HCT116 (cell line): ENCODE measurements around the gene CLEC2B. TPM values are rescaled to one million over a fixed set of nuclear protein-coding genes. Genes with fewer than 3 reads are reported as not detected.

ENCODE experiments used
- ATAC-seq: fragments of 200-7000 bp; cut with Tn5 transposase; 2 replicates; pipeline ENCODE4 v1.9.1; 2020; ENCODE audit warnings: mild to moderate bottlenecking, moderate library complexity
- BruUV-seq: library from RNA; stranded (reverse); fragments of 400-500 nt; replicated peaks from 2 replicates; lab custom pipeline; 2021; lab: Mats Ljungman, UMichigan
- CTCF ChIA-PET: fragments of 300-600 bp; sonication (Branson Sonifier 250); formaldehyde crosslinking; loops from one replicate; lab custom pipeline; 2021; ENCODE audit warnings: antibody characterized with exemption; lab: Charles Lee
- POLR2A ChIA-PET: fragments of 300-600, 350-600 bp; sonication (Branson Sonifier 250); formaldehyde crosslinking; loops from one replicate; lab custom pipeline; 2021; ENCODE audit warnings: antibody characterized with exemption; lab: Charles Lee
- RAD21 ChIA-PET, 2 experiments: fragments of 300-600 bp; sonication (Branson Sonifier 250); formaldehyde crosslinking; loops; one replicate each; lab custom pipeline; 2023; ENCODE audit warnings: low total read pairs in 2 of 2; ENCODE audit not compliant: uncharacterized antibody in 2 of 2, unreplicated experiment in 2 of 2, low non-redundant PET in 1 of 2; lab: Charles Lee
- DNase-seq: peaks from one replicate; pipeline ENCODE4 v3.0.0-alpha.2; 2010; ENCODE audit warnings: low read depth, low spot score
- H2AFZ ChIP-seq: fragments of 200-600 bp; shearing (Covaris generic), sonication (generic); 2 replicates; pipeline ENCODE4 v1.6.1; 2017; ENCODE audit warnings: low read depth, mixed run types, mixed read lengths, antibody characterized with exemption, low read length; ENCODE audit not compliant: poor library complexity, severe bottlenecking
- H3K27ac ChIP-seq: 2 replicates; pipeline ENCODE4 v1.5.1; 2012; ENCODE audit warnings: low read depth, low read length
- H3K27me3 ChIP-seq: fragments of 200-600 bp; sonication (generic); 2 replicates; pipeline ENCODE4 v1.6.1; 2016; ENCODE audit warnings: mixed run types, low read length, mixed read lengths; ENCODE audit not compliant: insufficient read depth
- H3K36me3 ChIP-seq, 2 experiments: fragments of 200-500 bp in 1 of 2; fragments of 200-600 bp in 1 of 2; sonication (Bioruptor generic) in 1 of 2; sonication (generic) in 1 of 2; 2 replicates each; pipeline versions ENCODE4 v1.5.1 to v1.6.1; 2014 to 2016; ENCODE audit warnings: low read length in 2 of 2, inconsistent platforms in 1 of 2, mixed read lengths in 1 of 2, mixed run types in 1 of 2; ENCODE audit not compliant: insufficient read depth in 2 of 2, control insufficient read depth in 1 of 2
- H3K4me1 ChIP-seq, 2 experiments: fragments of 200-600 bp in 1 of 2; sonication (generic) in 1 of 2; 2 replicates each; pipeline versions ENCODE4 v1.5.1 to v1.6.1; 2012 to 2017; ENCODE audit warnings: low read length in 2 of 2, inconsistent platforms in 1 of 2, mild to moderate bottlenecking in 1 of 2, mixed read lengths in 1 of 2, mixed run types in 1 of 2, moderate library complexity in 1 of 2; ENCODE audit not compliant: insufficient read depth in 2 of 2, control insufficient read depth in 1 of 2
- H3K4me2 ChIP-seq: fragments of 200-600 bp; sonication (generic); 2 replicates; pipeline ENCODE4 v1.6.1; 2017; ENCODE audit warnings: mixed run types, low read length, mixed read lengths
- H3K4me3 ChIP-seq, 2 experiments: fragments of 200-600 bp in 1 of 2; sonication (generic) in 1 of 2; replicated peaks in 1 of 2; 2 replicates each; pipeline ENCODE4 v1.5.1; 2011 to 2016; ENCODE audit warnings: low read length in 2 of 2, control low read depth in 1 of 2, low read depth in 1 of 2, mild to moderate bottlenecking in 1 of 2, mixed read lengths in 1 of 2, mixed run types in 1 of 2
- H3K79me2 ChIP-seq: fragments of 200-600 bp; sonication (generic); 2 replicates; pipeline ENCODE4 v1.6.1; 2017; ENCODE audit warnings: mild to moderate bottlenecking, mixed run types, low read length, moderate library complexity, mixed read lengths; ENCODE audit not compliant: insufficient read depth
- H3K9ac ChIP-seq: fragments of 200-600 bp; sonication (generic); 2 replicates; pipeline ENCODE4 v1.6.1; 2016; ENCODE audit warnings: low read length, mixed read lengths
- H3K9me2 ChIP-seq: fragments of 200-600 bp; sonication (generic), shearing (Covaris generic); 2 replicates; pipeline ENCODE4 v1.6.1; 2017; ENCODE audit warnings: mixed run types, mild to moderate bottlenecking, moderate library complexity; ENCODE audit not compliant: insufficient read depth
- H3K9me3 ChIP-seq, 2 experiments: fragments of 200-500 bp in 1 of 2; fragments of 200-600 bp in 1 of 2; sonication (Bioruptor generic) in 1 of 2; sonication (generic) in 1 of 2; 2 replicates each; pipeline ENCODE4 v1.6.1; 2014 to 2017; ENCODE audit warnings: low read length in 2 of 2, mixed read lengths in 2 of 2, inconsistent platforms in 1 of 2, low read depth in 1 of 2, mild to moderate bottlenecking in 1 of 2, mixed run types in 1 of 2, moderate library complexity in 1 of 2; ENCODE audit not compliant: control insufficient read depth in 1 of 2, insufficient read depth in 1 of 2
- H4K20me1 ChIP-seq: fragments of 200-600 bp; sonication (generic), shearing (Covaris generic); 2 replicates; pipeline ENCODE4 v1.6.1; 2017; ENCODE audit warnings: mixed run types, mild to moderate bottlenecking, moderate library complexity; ENCODE audit not compliant: insufficient read depth
- CBX3 ChIP-seq: IDR thresholded peaks from 2 replicates; pipeline ENCODE4 v1.6.1; 2012; ENCODE audit warnings: low read depth
- CTCF ChIP-seq, 3 experiments: fragments of 200-600 bp in 1 of 3; sonication (generic) in 1 of 3; IDR thresholded peaks in 2 of 3; conservative IDR thresholded peaks in 1 of 3; 2 replicates each; pipeline ENCODE4 v1.5.1; 2012 to 2017; ENCODE audit warnings: low read depth in 2 of 3, low read length in 2 of 3, antibody characterized with exemption in 1 of 3, borderline replicate concordance in 1 of 3, control low read depth in 1 of 3, mild to moderate bottlenecking in 1 of 3, mixed read lengths in 1 of 3, mixed run types in 1 of 3, moderate library complexity in 1 of 3; ENCODE audit not compliant: insufficient read depth in 1 of 3
- EZH2 ChIP-seq: fragments of 200-600 bp; sonication (generic); IDR thresholded peaks from 2 replicates; pipeline ENCODE4 v1.6.1; 2017; ENCODE audit warnings: antibody characterized with exemption, mixed run types
- RAD21 ChIP-seq: IDR thresholded peaks from 2 replicates; pipeline ENCODE4 v1.6.1; 2012; ENCODE audit warnings: low read depth, mild to moderate bottlenecking
- SP1 ChIP-seq: IDR thresholded peaks from 2 replicates; pipeline ENCODE4 v1.6.1; 2012; ENCODE audit warnings: low read depth
- TCF7L2 ChIP-seq: IDR thresholded peaks from 2 replicates; pipeline ENCODE4 v1.7.0; 2011; ENCODE audit warnings: borderline replicate concordance, inconsistent platforms; ENCODE audit not compliant: insufficient read depth, insufficient read length; ENCODE audit errors: extremely low read depth
- ZFX ChIP-seq: fragments of 450-650 bp; IDR thresholded peaks from 2 replicates; pipeline ENCODE4 v1.6.1; 2017
- intact Hi-C: fragments of 100-400 bp; cut with micrococcal nuclease; formaldehyde crosslinking; loops from 2 replicates; pipeline ENCODE4 v1.10.0; 2022
- total RNA-seq: library from RNA; stranded (reverse); gene quantifications from one replicate; pipeline ENCODE4 v1.2.1, GENCODE V29; 2021; ENCODE audit not compliant: unreplicated experiment

The CLEC2B gene
- total RNA-seq, 1 experiment from 2014 or later = not detected

DNA sequence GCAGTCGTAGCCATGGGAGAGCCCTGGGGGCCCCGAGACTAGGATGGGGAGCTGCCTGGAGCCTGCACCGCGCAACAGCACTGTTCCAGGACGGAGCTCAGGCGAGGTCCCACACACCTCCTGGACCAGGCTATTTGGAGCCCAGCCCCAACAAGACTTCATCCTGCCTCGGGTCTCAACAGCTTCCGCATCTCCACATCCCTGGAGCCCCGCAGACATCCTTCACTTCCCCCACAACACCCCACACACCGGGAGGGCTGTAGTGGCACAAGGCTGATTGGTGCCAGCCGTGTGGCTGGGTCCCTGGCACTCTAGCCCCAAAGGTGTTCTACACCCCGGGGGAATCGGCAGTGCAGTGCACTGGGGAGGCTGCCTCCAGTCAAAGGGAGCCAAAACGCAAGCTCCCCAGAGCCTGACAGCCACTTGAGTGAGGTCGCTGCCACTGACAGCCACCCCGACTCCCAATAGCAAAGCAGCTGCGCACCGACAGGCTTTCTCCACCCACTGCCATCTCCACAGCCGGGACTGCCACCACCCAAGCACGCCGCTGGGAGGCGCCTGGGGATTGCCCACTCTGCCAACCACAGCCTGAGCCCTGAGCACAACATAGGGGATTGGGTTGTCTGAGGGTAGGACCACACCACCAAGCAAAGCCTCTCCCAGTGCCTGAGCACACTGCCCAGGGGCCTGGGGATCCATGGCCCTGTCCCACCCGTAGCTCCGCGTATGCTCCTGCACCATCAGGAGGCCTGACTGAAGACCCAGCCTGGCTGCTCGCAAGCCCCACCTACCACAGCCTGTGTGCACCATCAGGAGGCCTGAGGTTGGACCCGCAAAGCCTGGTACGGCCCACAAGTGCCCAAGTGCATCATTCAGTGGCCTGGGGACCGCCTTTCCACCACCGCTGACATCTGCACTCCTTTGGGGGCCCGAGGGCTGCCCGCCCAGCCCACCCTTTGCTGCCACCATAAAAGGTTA lies 55.0 kb downstream of the CLEC2B start:
- H3K27me3 ChIP-seq = peaks cover 64% of the 10 kb centered on the region
- ATAC-seq (peak; percentile 99), DNase-seq (peak; percentile 13)
- no peaks in the 10 kb centered on the region for H3K9me3 ChIP-seq
- no peaks in the 10 kb centered on the region for H3K36me3 ChIP-seq
- H3K4me1 ChIP-seq = no peaks in the 10 kb centered on the region
- RAD21 ChIA-PET = no interaction called here
- peak overlapping the region; percentile 25; the same call in 1 of the 2 replicates for H3K4me2 ChIP-seq
- H3K9me2 ChIP-seq = no peaks in the 10 kb centered on the region
- H3K9ac ChIP-seq = no peak overlapping the region
- POLR2A ChIA-PET = no interaction called here
- H3K4me3 ChIP-seq = no peak overlapping the region
- no peak overlapping the region for H3K27ac ChIP-seq
- no TSS peak for BruUV-seq
- TF ChIP-seq EZH2 (no peak), CBX3 (no peak), RAD21 (peak; percentile 62), TCF7L2 (no peak), ZFX (no peak), SP1 (no peak), CTCF (IDR thresholded peaks at IDR 0.05 in 2 of 3, conservative IDR thresholded peaks at IDR 0.05 in 1 of 3; ENCODE audit: borderline replicate concordance in 1 of 3, insufficient read depth in 1 of 3, low read depth in 2 of 3, low read length in 2 of 3) (peak; percentile 37 to 85 (median 78); a peak in 5 of 6 replicates)
- TF ChIP-seq, all 23 proteins: peak for 2
- intact Hi-C loops = loop anchor here (2.0 kb wide), 2 partner anchors 111 to 327 kb away; no protein-coding TSS in a partner anchor
- CTCF ChIA-PET = interaction anchor here (1.0 to 1.3 kb wide), 2 partner anchors 15 to 17 kb away, joined by 3 to 4 read pairs; no protein-coding TSS in a partner anchor
- H2AFZ ChIP-seq = no peak overlapping the region
- no peaks in the 10 kb centered on the region for H4K20me1 ChIP-seq
- no peaks in the 10 kb centered on the region for H3K79me2 ChIP-seq
